Jurkat, Clone E6-1 (cell line): ENCODE measurements around the gene FLRT2.

Experiments used
- DNase-seq: peaks from one replicate; pipeline ENCODE4 v3.0.0-alpha.2; 2011; ENCODE audit warnings: low read depth, low spot score
- H3K4me3 ChIP-seq: 2 replicates; pipeline ENCODE4 v1.5.1; 2011; ENCODE audit warnings: mild to moderate bottlenecking, low read length, control low read depth, moderate library complexity

The FLRT2 gene

GRCh38 chr14:85583380-85583779 is 53.4 kb downstream of the FLRT2 start:
- no peak for DNase-seq

GRCh38 chr14:85584481-85584880 is 54.5 kb downstream of the FLRT2 start:
- DNase-seq: no peak
- H3K4me3 ChIP-seq: no peak overlapping the region

More at GRCh38 chr14:85583380-85583779, 53.4 kb downstream of the FLRT2 start:
- H3K4me3 ChIP-seq: no peak overlapping the region

- no peak overlapping the region for H3K4me3 ChIP-seq
- DNase-seq: peak; percentile 25
Measured at GRCh38 chr14:85587151-85587711, 57.3 kb downstream of the FLRT2 start.

GRCh38 chr14:85590784-85591183 is 60.8 kb downstream of the FLRT2 start:
- H3K4me3 ChIP-seq: no peak overlapping the region
- no peak for DNase-seq

GRCh38 chr14:85594217-85594616 is 64.3 kb downstream of the FLRT2 start:
- no peak overlapping the region for H3K4me3 ChIP-seq
- DNase-seq: no peak

GRCh38 chr14:85595981-85596380 is 66.0 kb downstream of the FLRT2 start:
- H3K4me3 ChIP-seq: no peak overlapping the region
- DNase-seq: no peak

GRCh38 chr14:85596562-85596961 is 66.6 kb downstream of the FLRT2 start:
- DNase-seq: no peak
- H3K4me3 ChIP-seq: no peak overlapping the region

GRCh38 chr14:85597701-85598100 is 67.8 kb downstream of the FLRT2 start:
- no peak overlapping the region for H3K4me3 ChIP-seq
- DNase-seq: no peak

GRCh38 chr14:85599939-85600338 is 70.0 kb downstream of the FLRT2 start:
- DNase-seq: no peak
- no peak overlapping the region for H3K4me3 ChIP-seq

GRCh38 chr14:85601246-85601645 is 71.3 kb downstream of the FLRT2 start:
- H3K4me3 ChIP-seq: no peak overlapping the region
- no peak for DNase-seq

- DNase-seq: no peak
Measured at GRCh38 chr14:85601690-85602089, 71.7 kb downstream of the FLRT2 start.

GRCh38 chr14:85602345-85602744 is 72.4 kb downstream of the FLRT2 start:
- no peak for DNase-seq

More at GRCh38 chr14:85601690-85602089, 71.7 kb downstream of the FLRT2 start:
- no peak overlapping the region for H3K4me3 ChIP-seq

GRCh38 chr14:85604021-85604420 is 74.1 kb downstream of the FLRT2 start:
- no peak overlapping the region for H3K4me3 ChIP-seq
- DNase-seq: no peak

More at GRCh38 chr14:85602345-85602744, 72.4 kb downstream of the FLRT2 start:
- H3K4me3 ChIP-seq: no peak overlapping the region

- H3K4me3 ChIP-seq: no peak overlapping the region
- no peak for DNase-seq
Measured at GRCh38 chr14:85604714-85605113, 74.8 kb downstream of the FLRT2 start.

GRCh38 chr14:85607651-85608081 is 77.7 kb downstream of the FLRT2 start:
- H3K4me3 ChIP-seq: no peak overlapping the region
- no peak for DNase-seq

GRCh38 chr14:85613496-85613895 is 83.6 kb downstream of the FLRT2 start:
- no peak for DNase-seq
- no peak overlapping the region for H3K4me3 ChIP-seq

GRCh38 chr14:85616386-85616885 is 86.5 kb downstream of the FLRT2 start:
- H3K4me3 ChIP-seq: no peak overlapping the region
- no peak for DNase-seq

- H3K4me3 ChIP-seq: no peak overlapping the region
- DNase-seq: no peak
Measured at GRCh38 chr14:85616886-85617285, 86.9 kb downstream of the FLRT2 start.

- no peak overlapping the region for H3K4me3 ChIP-seq
- DNase-seq: no peak
Measured at GRCh38 chr14:85617791-85618190, 87.8 kb downstream of the FLRT2 start.

- no peak overlapping the region for H3K4me3 ChIP-seq
- DNase-seq: no peak
Measured at GRCh38 chr14:85618390-85618789, 88.4 kb downstream of the FLRT2 start.

GRCh38 chr14:85618978-85619377 is 89.0 kb downstream of the FLRT2 start:
- no peak overlapping the region for H3K4me3 ChIP-seq
- no peak for DNase-seq
